K562 (cell line): ENCODE measurements around the gene PRKX. TPM values are rescaled to one million over a fixed set of nuclear protein-coding genes. Genes with fewer than 3 reads are reported as not detected.

Source experiments
- ATAC-seq: fragments of 200-7000 bp; cut with Tn5 transposase; 3 replicates; pipeline ENCODE4 v1.9.1; 2020; ENCODE audit warnings: moderate library complexity
- BruUV-seq: library from RNA; stranded (reverse); fragments of 400-500 nt; replicated peaks from 2 replicates; lab custom pipeline; 2021; lab: Mats Ljungman, UMichigan
- CTCF ChIA-PET: fragments of 300-600 bp; formaldehyde crosslinking; extraction: SDS; loops from one replicate; lab custom pipeline; 2021; ENCODE audit warnings: low intra/inter-chr PET ratio; lab: Yijun Ruan, JAX
- POLR2A ChIA-PET: fragments of 300-600, 350-650 bp; sonication (Branson Sonifier 250); formaldehyde crosslinking; extraction: SDS; loops from one replicate; lab custom pipeline; 2021; ENCODE audit warnings: antibody characterized with exemption, inconsistent platforms; lab: Yijun Ruan, JAX
- DNase-seq, 4 experiments: peaks; one replicate each; pipeline versions ENCODE4 v3.0.0 to v3.0.0-alpha.2; 2011 to 2018; ENCODE audit warnings: low spot score in 3 of 4, mixed read lengths in 3 of 4; ENCODE audit errors: extremely low read depth in 1 of 4
- FAIRE-seq: peaks from 2 replicates; lab custom pipeline; 2011; peaks lifted over from hg19 to GRCh38; lab: Jason Lieb, UNC
- H2AFZ ChIP-seq: 2 replicates; pipeline ENCODE4 v1.6.0; 2011; ENCODE audit warnings: low read depth, low read length, control low read depth, inconsistent platforms
- H3K27ac ChIP-seq: fragments of 200-600 bp; 3 replicates; pipeline ENCODE4 v1.8.0; 2011; ENCODE audit warnings: low read depth, mild to moderate bottlenecking, control low read depth, inconsistent platforms, low read length, moderate library complexity, mixed read lengths; ENCODE audit errors: extremely low read depth
- H3K27me3 ChIP-seq, 2 experiments: fragments of 300-600 bp in 1 of 2; 2 replicates in 1 of 2; 3 replicates in 1 of 2; pipeline versions ENCODE4 v1.6.0 to v1.8.0; 2011; ENCODE audit warnings: inconsistent platforms in 2 of 2, low read length in 2 of 2, mild to moderate bottlenecking in 1 of 2, mixed read lengths in 1 of 2, moderate library complexity in 1 of 2; ENCODE audit not compliant: control insufficient read depth in 2 of 2, insufficient read depth in 2 of 2
- H3K36me3 ChIP-seq: fragments of 300-600 bp; 3 replicates; pipeline ENCODE4 v1.8.0; 2011; ENCODE audit warnings: mild to moderate bottlenecking, low read length, inconsistent platforms; ENCODE audit not compliant: control insufficient read depth, insufficient read depth
- H3K4me1 ChIP-seq, 2 experiments: fragments of 200-600 bp in 1 of 2; replicated peaks in 1 of 2; 2 replicates in 1 of 2; 3 replicates in 1 of 2; pipeline versions ENCODE4 v1.5.1 to v1.8.0; 2011; ENCODE audit warnings: inconsistent platforms in 2 of 2, low read length in 2 of 2, mild to moderate bottlenecking in 1 of 2, mixed read lengths in 1 of 2, moderate library complexity in 1 of 2; ENCODE audit not compliant: control insufficient read depth in 2 of 2, insufficient read depth in 2 of 2
- H3K4me2 ChIP-seq: 2 replicates; pipeline ENCODE4 v1.6.1; 2011; ENCODE audit warnings: low read length, control low read depth, inconsistent platforms, mixed read lengths; ENCODE audit not compliant: insufficient read depth
- H3K4me3 ChIP-seq: fragments of 200-600 bp; sonication (generic), shearing (Covaris generic); 2 replicates; pipeline ENCODE4 v1.5.1; 2016; ENCODE audit warnings: control low read depth, inconsistent platforms
- H3K79me2 ChIP-seq: fragments of 200-600 bp; 3 replicates; pipeline ENCODE4 v1.8.0; 2011; ENCODE audit warnings: low read length, inconsistent platforms; ENCODE audit not compliant: control insufficient read depth, insufficient read depth
- H3K9ac ChIP-seq, 2 experiments: 2 replicates each; pipeline versions ENCODE4 v1.6.0 to v1.6.1; 2011; ENCODE audit warnings: low read depth in 2 of 2, low read length in 2 of 2, control low read depth in 1 of 2, inconsistent platforms in 1 of 2, mild to moderate bottlenecking in 1 of 2, mixed read lengths in 1 of 2; ENCODE audit not compliant: insufficient read depth in 1 of 2
- H3K9me1 ChIP-seq: one replicate; pipeline ENCODE4 v1.6.0; 2011; ENCODE audit warnings: inconsistent platforms, mild to moderate bottlenecking, low read length, moderate library complexity; ENCODE audit not compliant: control insufficient read depth, insufficient read depth
- H3K9me3 ChIP-seq: replicated peaks from 2 replicates; pipeline ENCODE4 v1.5.1; 2011; ENCODE audit warnings: low read depth, low read length, inconsistent platforms; ENCODE audit not compliant: control insufficient read depth, insufficient read depth
- H4K20me1 ChIP-seq: replicated peaks from 2 replicates; pipeline ENCODE4 v1.6.1; 2011; ENCODE audit warnings: low read length, inconsistent platforms, mixed read lengths; ENCODE audit not compliant: control insufficient read depth, insufficient read depth
- ETV1 ChIP-seq: fragments of 450-650 bp; conservative IDR thresholded peaks from 2 replicates; pipeline ENCODE4 v1.6.1; 2016; ENCODE audit warnings: missing genetic modification characterization, control low read depth, low read depth, missing compliant biosample characterization
- MAFG ChIP-seq: fragments of 450-650 bp; conservative IDR thresholded peaks from 2 replicates; pipeline ENCODE4 v1.6.1; 2016; ENCODE audit warnings: missing genetic modification characterization, missing compliant biosample characterization
- NFE2 ChIP-seq: IDR thresholded peaks from 2 replicates; pipeline ENCODE4 v1.6.1; 2014; ENCODE audit warnings: antibody characterized with exemption, low read depth
- NR3C1 ChIP-seq: sonication (generic); formaldehyde crosslinking; IDR thresholded peaks from 2 replicates; pipeline ENCODE4 v1.8.1; 2022; ENCODE audit warnings: missing genetic modification reagents
- ZNF830 ChIP-seq: fragments of 250-450 bp; sonication (Bioruptor Pico); IDR thresholded peaks from 2 replicates; pipeline ENCODE4 v1.5.0; 2021; ENCODE audit warnings: mild to moderate bottlenecking
- WGBS: fragments of 100-300 bp; shearing (Covaris generic); methylation state at CpG from one replicate; pipeline ENCODE4 v1.1.6; 2016; ENCODE audit warnings: low coverage, mixed read lengths; ENCODE audit not compliant: insufficient coverage; ENCODE audit errors: missing lambda C conversion rate; 5-methylcytosine and 5-hydroxymethylcytosine counted together
- in situ Hi-C: fragments of 300-500 bp; cut with MboI; formaldehyde crosslinking; loops from 4 replicates; pipeline ENCODE4 v1.15.0; 2018; ENCODE audit warnings: inconsistent platforms, mixed read lengths
- intact Hi-C: fragments of 100-400 bp; cut with micrococcal nuclease; formaldehyde crosslinking; loops from 2 replicates; pipeline ENCODE4 v1.14.2; 2022
- polyA plus RNA-seq, 8 experiments: library from polyadenylated mRNA; depleted of rRNA in 4 of 8; stranded (reverse) in 5 of 8; unstranded in 3 of 8; fragments of >200 nt; fragmentation: Nextera tagmentation in 2 of 8; fragmentation: Illumina TruSeq in 1 of 8; extraction: Ambion mirVana in 2 of 8; extraction: Trizol in 1 of 8; gene quantifications; 2 replicates each; pipeline versions ENCODE4 v1.2.1 to v1.2.3, GENCODE V29; 2011 to 2014; ENCODE audit warnings: inconsistent platforms in 1 of 8, missing spikeins in 1 of 8
- total RNA-seq, 7 experiments: library from RNA; depleted of rRNA in 6 of 7; stranded (reverse); fragments of >200 nt in 6 of 7; fragmentation: Illumina TruSeq in 2 of 7; extraction: Trizol in 2 of 7; gene quantifications; 2 replicates each; pipeline versions ENCODE4 v1.2.1 to v1.2.3, GENCODE V29; 2011 to 2021; ENCODE audit warnings: low replicate concordance in 1 of 7
- TF ChIP-seq, protein P1 (sequence below), 3 experiments: IDR thresholded peaks in 2 of 3; conservative IDR thresholded peaks in 1 of 3; 2 replicates each; pipeline ENCODE4 v1.5.1; 2011 to 2012; ENCODE audit warnings: low read length in 3 of 3, mild to moderate bottlenecking in 3 of 3, control low read depth in 2 of 3, improper control_type of control experiment in 1 of 3, inconsistent platforms in 1 of 3, low read depth in 1 of 3, mixed read lengths in 1 of 3, moderate library complexity in 1 of 3; ENCODE audit not compliant: insufficient read depth in 2 of 3
- TF ChIP-seq, protein P2 (sequence below): fragments of 250-450 bp; sonication (Bioruptor Pico); IDR thresholded peaks from 2 replicates; pipeline ENCODE4 v1.4.0; 2020; ENCODE audit warnings: mild to moderate bottlenecking, moderate library complexity
- TF ChIP-seq, protein P3 (sequence below): sonication (generic); formaldehyde crosslinking; IDR thresholded peaks from 2 replicates; pipeline ENCODE4 v1.8.0; 2022; ENCODE audit warnings: mild to moderate bottlenecking, missing genetic modification reagents
- TF ChIP-seq, protein P4 (sequence below), 2 experiments: fragments of 450-650 bp in 1 of 2; sonication (generic) in 1 of 2; formaldehyde crosslinking in 1 of 2; IDR thresholded peaks in 1 of 2; conservative IDR thresholded peaks in 1 of 2; 2 replicates each; pipeline versions ENCODE4 v1.6.1 to v1.8.1; 2016 to 2023; ENCODE audit warnings: mild to moderate bottlenecking in 2 of 2, moderate library complexity in 2 of 2, inconsistent platforms in 1 of 2, missing genetic modification reagents in 1 of 2
- TF ChIP-seq, protein P5 (sequence below): fragments of 200-800 bp; sonication (Bioruptor generic); IDR thresholded peaks from 2 replicates; pipeline ENCODE4 v1.6.1; 2017; ENCODE audit warnings: missing genetic modification characterization, missing compliant biosample characterization

PRKX gene
- total and polyA plus RNA-seq, 9 of the 15 experiments (the other 6 are each of a cell fraction or from before 2014, with no cell fraction given), result 3.3 to 29.4 (median 23.7) TPM

DNA sequence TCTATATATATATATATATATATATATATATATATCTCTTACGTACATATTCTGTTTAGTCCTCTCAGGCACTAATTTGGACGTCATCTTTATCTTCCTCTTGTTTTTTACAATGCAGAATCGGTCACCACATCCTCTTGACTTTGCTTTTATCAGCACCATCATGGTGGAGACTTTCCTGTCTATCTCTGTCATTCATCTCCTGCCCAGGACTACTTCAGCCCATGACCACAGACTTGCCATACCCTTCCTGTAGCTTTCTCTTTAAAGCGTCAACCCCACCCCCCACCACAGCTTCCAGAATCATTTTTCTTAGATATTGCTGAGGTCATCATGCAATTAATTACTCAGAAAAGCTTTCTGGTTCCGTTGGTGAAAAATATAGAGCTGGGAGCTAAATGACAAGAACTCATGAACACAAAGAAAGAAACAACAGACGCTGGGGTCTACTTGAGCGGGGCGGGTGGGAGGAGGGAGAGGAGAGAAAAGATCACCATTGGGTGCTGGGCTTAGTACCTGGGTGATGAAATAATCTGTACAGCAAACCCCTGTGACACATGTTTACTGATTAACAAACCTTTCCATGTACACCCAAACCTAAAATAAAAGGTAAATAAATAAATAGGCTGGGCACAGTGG lies 30.5 kb upstream of the PRKX start:
- peak; percentile 27; the same call in 1 of the 3 replicates for ATAC-seq
- TF ChIP-seq, protein P1, sequence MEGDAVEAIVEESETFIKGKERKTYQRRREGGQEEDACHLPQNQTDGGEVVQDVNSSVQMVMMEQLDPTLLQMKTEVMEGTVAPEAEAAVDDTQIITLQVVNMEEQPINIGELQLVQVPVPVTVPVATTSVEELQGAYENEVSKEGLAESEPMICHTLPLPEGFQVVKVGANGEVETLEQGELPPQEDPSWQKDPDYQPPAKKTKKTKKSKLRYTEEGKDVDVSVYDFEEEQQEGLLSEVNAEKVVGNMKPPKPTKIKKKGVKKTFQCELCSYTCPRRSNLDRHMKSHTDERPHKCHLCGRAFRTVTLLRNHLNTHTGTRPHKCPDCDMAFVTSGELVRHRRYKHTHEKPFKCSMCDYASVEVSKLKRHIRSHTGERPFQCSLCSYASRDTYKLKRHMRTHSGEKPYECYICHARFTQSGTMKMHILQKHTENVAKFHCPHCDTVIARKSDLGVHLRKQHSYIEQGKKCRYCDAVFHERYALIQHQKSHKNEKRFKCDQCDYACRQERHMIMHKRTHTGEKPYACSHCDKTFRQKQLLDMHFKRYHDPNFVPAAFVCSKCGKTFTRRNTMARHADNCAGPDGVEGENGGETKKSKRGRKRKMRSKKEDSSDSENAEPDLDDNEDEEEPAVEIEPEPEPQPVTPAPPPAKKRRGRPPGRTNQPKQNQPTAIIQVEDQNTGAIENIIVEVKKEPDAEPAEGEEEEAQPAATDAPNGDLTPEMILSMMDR (IDR thresholded peaks at IDR 0.05 in 2 of 3, conservative IDR thresholded peaks at IDR 0.05 in 1 of 3; ENCODE audit: insufficient read depth in 2 of 3, low read depth in 1 of 3, low read length in 3 of 3), result no peak
- TF ChIP-seq, protein P2, sequence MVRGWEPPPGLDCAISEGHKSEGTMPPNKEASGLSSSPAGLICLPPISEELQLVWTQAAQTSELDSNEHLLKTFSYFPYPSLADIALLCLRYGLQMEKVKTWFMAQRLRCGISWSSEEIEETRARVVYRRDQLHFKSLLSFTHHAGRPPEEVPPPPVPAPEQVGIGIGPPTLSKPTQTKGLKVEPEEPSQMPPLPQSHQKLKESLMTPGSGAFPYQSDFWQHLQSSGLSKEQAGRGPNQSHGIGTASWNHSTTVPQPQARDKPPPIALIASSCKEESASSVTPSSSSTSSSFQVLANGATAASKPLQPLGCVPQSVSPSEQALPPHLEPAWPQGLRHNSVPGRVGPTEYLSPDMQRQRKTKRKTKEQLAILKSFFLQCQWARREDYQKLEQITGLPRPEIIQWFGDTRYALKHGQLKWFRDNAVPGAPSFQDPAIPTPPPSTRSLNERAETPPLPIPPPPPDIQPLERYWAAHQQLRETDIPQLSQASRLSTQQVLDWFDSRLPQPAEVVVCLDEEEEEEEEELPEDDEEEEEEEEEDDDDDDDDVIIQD (CRISPR knock-in tag), result no peak
- no peak for TF ChIP-seq ZNF830 (CRISPR knock-in tag)
- TF ChIP-seq, protein P3, sequence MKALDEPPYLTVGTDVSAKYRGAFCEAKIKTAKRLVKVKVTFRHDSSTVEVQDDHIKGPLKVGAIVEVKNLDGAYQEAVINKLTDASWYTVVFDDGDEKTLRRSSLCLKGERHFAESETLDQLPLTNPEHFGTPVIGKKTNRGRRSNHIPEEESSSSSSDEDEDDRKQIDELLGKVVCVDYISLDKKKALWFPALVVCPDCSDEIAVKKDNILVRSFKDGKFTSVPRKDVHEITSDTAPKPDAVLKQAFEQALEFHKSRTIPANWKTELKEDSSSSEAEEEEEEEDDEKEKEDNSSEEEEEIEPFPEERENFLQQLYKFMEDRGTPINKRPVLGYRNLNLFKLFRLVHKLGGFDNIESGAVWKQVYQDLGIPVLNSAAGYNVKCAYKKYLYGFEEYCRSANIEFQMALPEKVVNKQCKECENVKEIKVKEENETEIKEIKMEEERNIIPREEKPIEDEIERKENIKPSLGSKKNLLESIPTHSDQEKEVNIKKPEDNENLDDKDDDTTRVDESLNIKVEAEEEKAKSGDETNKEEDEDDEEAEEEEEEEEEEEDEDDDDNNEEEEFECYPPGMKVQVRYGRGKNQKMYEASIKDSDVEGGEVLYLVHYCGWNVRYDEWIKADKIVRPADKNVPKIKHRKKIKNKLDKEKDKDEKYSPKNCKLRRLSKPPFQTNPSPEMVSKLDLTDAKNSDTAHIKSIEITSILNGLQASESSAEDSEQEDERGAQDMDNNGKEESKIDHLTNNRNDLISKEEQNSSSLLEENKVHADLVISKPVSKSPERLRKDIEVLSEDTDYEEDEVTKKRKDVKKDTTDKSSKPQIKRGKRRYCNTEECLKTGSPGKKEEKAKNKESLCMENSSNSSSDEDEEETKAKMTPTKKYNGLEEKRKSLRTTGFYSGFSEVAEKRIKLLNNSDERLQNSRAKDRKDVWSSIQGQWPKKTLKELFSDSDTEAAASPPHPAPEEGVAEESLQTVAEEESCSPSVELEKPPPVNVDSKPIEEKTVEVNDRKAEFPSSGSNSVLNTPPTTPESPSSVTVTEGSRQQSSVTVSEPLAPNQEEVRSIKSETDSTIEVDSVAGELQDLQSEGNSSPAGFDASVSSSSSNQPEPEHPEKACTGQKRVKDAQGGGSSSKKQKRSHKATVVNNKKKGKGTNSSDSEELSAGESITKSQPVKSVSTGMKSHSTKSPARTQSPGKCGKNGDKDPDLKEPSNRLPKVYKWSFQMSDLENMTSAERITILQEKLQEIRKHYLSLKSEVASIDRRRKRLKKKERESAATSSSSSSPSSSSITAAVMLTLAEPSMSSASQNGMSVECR (CRISPR knock-in tag), result no peak
- TF ChIP-seq, protein P4, sequence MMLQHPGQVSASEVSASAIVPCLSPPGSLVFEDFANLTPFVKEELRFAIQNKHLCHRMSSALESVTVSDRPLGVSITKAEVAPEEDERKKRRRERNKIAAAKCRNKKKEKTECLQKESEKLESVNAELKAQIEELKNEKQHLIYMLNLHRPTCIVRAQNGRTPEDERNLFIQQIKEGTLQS (IDR thresholded peaks at IDR 0.05), result peak; percentile 41; the same call in 1 of the 2 replicates
- TF ChIP-seq, protein P4 (CRISPR knock-in tag; conservative IDR thresholded peaks at IDR 0.05), result no peak
- peak; percentile 20; the same call in 1 of the 2 replicates for TF ChIP-seq MAFG (tag)
- TF ChIP-seq NR3C1 (CRISPR knock-in tag), result no peak
- TF ChIP-seq NFE2, result 0 out of 2 replicates have a peak, but pooled peaks have one; percentile 18
- TF ChIP-seq, protein P5, sequence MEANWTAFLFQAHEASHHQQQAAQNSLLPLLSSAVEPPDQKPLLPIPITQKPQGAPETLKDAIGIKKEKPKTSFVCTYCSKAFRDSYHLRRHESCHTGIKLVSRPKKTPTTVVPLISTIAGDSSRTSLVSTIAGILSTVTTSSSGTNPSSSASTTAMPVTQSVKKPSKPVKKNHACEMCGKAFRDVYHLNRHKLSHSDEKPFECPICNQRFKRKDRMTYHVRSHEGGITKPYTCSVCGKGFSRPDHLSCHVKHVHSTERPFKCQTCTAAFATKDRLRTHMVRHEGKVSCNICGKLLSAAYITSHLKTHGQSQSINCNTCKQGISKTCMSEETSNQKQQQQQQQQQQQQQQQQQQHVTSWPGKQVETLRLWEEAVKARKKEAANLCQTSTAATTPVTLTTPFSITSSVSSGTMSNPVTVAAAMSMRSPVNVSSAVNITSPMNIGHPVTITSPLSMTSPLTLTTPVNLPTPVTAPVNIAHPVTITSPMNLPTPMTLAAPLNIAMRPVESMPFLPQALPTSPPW (CRISPR knock-in tag), result peak; percentile 23; the same call in 1 of the 2 replicates
- peak; percentile 50 for TF ChIP-seq ETV1 (tag)

More for the DNA sequence above, 30.5 kb upstream of the PRKX start:
- Histone ChIP-seq H3K27ac (no peak overlapping the region), H3K36me3 (no peaks in the 10 kb centered on the region), H3K4me1 (no peaks in the 10 kb centered on the region), H3K79me2 (no peaks in the 10 kb centered on the region), H3K27me3 (no peaks in the 10 kb centered on the region), H3K4me3 (no peak overlapping the region), H4K20me1 (no peaks in the 10 kb centered on the region), H3K4me2 (no peak overlapping the region), H3K9ac (no peak overlapping the region), H3K9me1 (no peaks in the 10 kb centered on the region), H3K9me3 (no peaks in the 10 kb centered on the region), H2AFZ (no peak overlapping the region)
- WGBS, result 8% methylated on average over 5 of the region's 8 CpGs
- intact Hi-C loops, result no loop called here
- ChIA-PET POLR2A (no interaction called here), CTCF (no interaction called here)
- FAIRE-seq, result no peak
- in situ Hi-C loops, result no loop called here
- BruUV-seq, result no TSS peak
- no peak for DNase-seq
